Measurements from ENCODE around the gene NAT8L.

The NAT8L gene

GRCh38 chr4:2076908-2077536 is 17.9 kb downstream of the NAT8L start:
- no peak overlapping the region for H3K4me3 ChIP-seq (ENCODE audit: low read depth, low read length)
- TF ChIP-seq, protein P1, sequence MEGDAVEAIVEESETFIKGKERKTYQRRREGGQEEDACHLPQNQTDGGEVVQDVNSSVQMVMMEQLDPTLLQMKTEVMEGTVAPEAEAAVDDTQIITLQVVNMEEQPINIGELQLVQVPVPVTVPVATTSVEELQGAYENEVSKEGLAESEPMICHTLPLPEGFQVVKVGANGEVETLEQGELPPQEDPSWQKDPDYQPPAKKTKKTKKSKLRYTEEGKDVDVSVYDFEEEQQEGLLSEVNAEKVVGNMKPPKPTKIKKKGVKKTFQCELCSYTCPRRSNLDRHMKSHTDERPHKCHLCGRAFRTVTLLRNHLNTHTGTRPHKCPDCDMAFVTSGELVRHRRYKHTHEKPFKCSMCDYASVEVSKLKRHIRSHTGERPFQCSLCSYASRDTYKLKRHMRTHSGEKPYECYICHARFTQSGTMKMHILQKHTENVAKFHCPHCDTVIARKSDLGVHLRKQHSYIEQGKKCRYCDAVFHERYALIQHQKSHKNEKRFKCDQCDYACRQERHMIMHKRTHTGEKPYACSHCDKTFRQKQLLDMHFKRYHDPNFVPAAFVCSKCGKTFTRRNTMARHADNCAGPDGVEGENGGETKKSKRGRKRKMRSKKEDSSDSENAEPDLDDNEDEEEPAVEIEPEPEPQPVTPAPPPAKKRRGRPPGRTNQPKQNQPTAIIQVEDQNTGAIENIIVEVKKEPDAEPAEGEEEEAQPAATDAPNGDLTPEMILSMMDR (IDR thresholded peaks at IDR 0.05; ENCODE audit: low read depth, low read length, missing control alignments): no peak
- DNase-seq (ENCODE audit: low read depth): no peak
- in situ Hi-C loops (cut with HindIII; ENCODE audit: low sequenced_read_pairs): no loop called here

DNA sequence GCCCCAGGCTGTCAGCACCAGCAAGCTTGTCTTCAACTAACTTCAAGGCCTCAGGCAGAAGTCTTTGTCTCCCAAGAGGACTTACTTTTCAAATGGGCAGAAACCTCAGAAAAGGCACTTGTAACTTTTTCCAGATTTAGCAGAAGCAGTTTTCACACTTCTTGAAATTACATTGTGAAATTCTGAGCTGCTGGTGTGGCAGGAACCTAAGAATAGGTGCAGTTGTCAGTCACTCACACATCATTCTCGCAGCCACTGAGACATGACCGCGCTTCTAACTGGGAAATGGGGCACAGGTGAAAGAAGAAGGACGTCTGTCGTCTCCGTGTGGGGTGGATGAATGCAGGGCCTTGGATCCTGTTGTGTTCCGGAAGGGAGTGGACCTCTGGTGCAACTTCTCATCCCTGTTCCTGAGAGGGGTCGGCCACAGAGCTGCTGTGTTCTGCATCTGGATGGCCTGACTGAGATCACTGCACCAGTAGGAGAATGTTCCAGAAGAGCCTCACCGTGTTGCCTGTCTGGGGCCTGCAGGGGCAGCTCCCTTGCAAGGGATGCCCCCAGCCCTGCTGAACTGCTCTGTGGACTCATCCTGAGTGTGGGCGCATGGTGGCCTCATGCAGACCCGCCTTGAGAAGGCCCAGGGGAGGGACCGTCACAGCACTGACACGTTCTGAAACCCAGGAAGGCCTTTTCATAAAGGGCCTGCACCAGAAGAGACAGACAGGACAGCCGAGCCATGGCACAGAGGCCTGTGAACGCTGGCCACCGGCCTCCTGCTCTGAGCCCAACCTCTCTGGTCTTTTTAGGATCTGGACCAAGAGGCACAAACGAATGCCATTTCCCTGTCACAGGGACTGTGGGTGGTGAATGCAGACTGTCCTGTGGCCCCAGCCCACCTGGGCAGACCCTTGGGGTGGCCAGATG is 18.7 kb downstream of the NAT8L start:
- in situ Hi-C loops (cut with HindIII; ENCODE audit: low sequenced_read_pairs): no loop called here
- no peak for DNase-seq (ENCODE audit: low read depth)
- TF ChIP-seq, protein P1 (IDR thresholded peaks at IDR 0.05; ENCODE audit: low read depth, low read length, missing control alignments): no peak
- no peak overlapping the region for H3K4me3 ChIP-seq (ENCODE audit: low read depth, low read length)

- in situ Hi-C loops (cut with HindIII; ENCODE audit: low sequenced_read_pairs): no loop called here
- no peak for DNase-seq (ENCODE audit: low read depth)
- TF ChIP-seq, protein P1 (IDR thresholded peaks at IDR 0.05; ENCODE audit: low read depth, low read length, missing control alignments): no peak
- H3K4me3 ChIP-seq (ENCODE audit: low read depth, low read length): no peak overlapping the region
These were observed 19.5 kb downstream of the NAT8L start for GRCh38 chr4:2078584-2078983.

GRCh38 chr4:2079006-2079405 is 19.9 kb downstream of the NAT8L start:
- TF ChIP-seq, protein P1 (IDR thresholded peaks at IDR 0.05; ENCODE audit: low read depth, low read length, missing control alignments): no peak
- in situ Hi-C loops (cut with HindIII; ENCODE audit: low sequenced_read_pairs): no loop called here
- no peak overlapping the region for H3K4me3 ChIP-seq (ENCODE audit: low read depth, low read length)
- DNase-seq (ENCODE audit: low read depth): no peak

DNA sequence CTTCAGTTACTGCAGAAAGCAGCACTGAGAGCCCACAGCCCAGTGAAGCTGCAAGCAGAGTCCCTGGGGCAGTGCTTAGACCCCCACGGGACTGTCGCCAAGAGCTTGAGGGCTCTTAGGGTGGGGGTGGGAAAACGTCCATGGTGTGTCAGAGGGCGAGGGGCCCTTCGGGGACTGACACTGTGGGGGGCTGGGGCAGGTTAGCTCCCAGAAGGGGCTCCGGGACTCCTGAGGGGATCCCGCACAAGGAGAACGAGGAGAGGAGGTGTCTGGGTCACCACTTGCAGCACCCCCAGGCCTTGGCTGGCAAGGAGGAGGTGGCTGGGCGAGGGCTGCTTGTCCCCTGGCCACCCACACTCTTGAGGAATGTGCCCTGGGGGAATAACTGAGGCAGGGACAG is 20.8 kb downstream of the NAT8L start:
- DNase-seq (ENCODE audit: low read depth): no peak
- TF ChIP-seq, protein P1 (IDR thresholded peaks at IDR 0.05; ENCODE audit: low read depth, low read length, missing control alignments): no peak
- in situ Hi-C loops (cut with HindIII; ENCODE audit: low sequenced_read_pairs): loop anchor here (5.0 kb wide), 1 partner anchor 87 kb away; no protein-coding TSS in a partner anchor
- no peak overlapping the region for H3K4me3 ChIP-seq (ENCODE audit: low read depth, low read length)

DNA sequence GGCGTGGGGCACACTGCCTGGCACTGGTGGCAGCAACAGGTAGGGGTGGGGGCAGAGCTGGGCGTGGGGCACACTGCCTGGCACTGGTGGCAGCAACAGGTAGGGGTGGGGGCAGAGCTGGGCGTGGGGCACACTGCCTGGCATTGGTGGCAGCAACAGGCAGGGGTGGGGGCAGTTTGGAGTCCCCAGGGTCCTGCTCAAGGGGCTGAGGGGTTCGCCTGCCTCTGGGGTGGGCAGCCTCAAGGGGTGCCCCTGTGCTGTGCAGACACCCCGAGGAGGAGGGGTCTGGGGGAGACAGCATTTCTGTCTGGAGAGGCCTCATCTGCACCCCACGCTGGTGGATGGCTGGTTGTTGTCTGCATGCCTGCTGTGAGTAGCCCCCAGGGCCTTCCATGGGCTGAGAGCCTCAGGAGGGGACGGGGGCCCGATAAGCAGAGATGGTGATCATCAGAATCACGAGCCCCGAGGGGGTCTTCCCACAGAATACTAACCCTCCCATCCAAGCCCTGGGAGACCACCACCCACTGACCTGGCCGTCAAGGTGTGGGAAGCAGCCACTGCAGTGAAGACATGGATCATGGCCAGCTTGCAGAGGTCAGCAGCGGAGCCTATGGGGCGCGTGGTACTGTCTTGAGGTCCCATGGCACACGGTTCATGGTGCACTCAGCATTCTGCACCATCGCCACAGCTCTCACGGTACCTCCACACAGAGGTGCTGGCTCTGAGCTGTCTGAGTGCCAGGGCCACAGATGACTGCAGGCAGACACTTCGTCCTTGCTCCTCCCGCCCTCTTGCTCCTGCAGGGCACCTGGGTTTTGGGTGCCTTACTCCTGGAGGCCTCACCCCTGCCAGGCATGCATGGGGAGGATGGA is 21.5 kb downstream of the NAT8L start:
- in situ Hi-C loops (cut with HindIII; ENCODE audit: low sequenced_read_pairs): loop anchor here (5.0 kb wide), 1 partner anchor 87 kb away; no protein-coding TSS in a partner anchor
- no peak for DNase-seq (ENCODE audit: low read depth)
- H3K4me3 ChIP-seq (ENCODE audit: low read depth, low read length): no peak overlapping the region
- TF ChIP-seq, protein P1 (IDR thresholded peaks at IDR 0.05; ENCODE audit: low read depth, low read length, missing control alignments): no peak
